Measurements from ENCODE around the gene GAL3ST2.

Gene GAL3ST2

DNA sequence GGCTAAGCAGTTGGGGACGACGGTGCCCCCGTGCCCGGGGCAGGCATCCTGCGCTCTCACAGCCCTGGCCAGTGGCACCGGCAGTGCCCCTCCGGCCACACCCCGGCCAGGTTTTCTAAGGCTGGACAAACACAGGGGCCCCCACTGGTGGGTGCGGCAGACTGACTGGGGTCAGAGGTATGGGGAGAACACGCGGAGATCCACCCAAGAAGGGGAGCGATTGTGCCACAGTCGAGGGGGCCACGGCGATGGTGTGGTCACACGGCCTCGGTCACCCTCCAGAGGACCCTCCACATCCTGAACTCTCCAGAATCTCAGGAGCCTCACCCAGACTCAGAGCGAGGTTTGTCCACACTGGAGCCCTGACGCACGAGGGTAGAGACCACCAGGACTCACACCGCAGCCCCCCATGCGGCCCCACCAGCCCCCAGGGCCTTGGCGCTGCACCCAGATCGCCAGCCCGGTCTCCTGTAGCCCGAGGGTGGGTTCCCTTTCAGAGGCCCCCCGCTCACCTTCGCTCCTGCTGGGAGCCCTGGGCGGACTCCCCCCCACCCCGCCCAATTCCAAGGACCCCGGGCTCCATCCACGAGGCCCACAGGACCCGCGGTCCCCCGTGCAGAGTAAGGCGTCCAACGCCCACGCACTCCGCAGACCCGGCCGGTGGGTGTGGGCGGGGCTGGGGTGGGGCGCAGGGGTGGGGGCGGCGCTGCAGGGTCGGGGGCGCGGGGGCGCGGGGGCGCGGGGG, 66.9 kb downstream of the GAL3ST2 start:
- Histone ChIP-seq H3K27ac (no peak overlapping the region), H3K9ac (ENCODE audit: insufficient read length) (no peak overlapping the region), H3K4me3 (no peak overlapping the region), H3K9me3 (ENCODE audit: low read depth, low read length) (no peaks in the 10 kb centered on the region), H3K36me3 (ENCODE audit: insufficient read depth, low read length) (no peaks in the 10 kb centered on the region)
- TF ChIP-seq FOXP2 (optimal IDR thresholded peaks at IDR 0.05; ENCODE audit: control extremely low read depth, extremely low read length, insufficient read depth) (no peak), EZH2 (IDR thresholded peaks at IDR 0.05) (no peak), POLR2AphosphoS5 (IDR thresholded peaks at IDR 0.05; ENCODE audit: borderline replicate concordance, low read depth, low read length) (no peak)
- DNase-seq (ENCODE audit: low read depth, low spot score) = no peak

DNA sequence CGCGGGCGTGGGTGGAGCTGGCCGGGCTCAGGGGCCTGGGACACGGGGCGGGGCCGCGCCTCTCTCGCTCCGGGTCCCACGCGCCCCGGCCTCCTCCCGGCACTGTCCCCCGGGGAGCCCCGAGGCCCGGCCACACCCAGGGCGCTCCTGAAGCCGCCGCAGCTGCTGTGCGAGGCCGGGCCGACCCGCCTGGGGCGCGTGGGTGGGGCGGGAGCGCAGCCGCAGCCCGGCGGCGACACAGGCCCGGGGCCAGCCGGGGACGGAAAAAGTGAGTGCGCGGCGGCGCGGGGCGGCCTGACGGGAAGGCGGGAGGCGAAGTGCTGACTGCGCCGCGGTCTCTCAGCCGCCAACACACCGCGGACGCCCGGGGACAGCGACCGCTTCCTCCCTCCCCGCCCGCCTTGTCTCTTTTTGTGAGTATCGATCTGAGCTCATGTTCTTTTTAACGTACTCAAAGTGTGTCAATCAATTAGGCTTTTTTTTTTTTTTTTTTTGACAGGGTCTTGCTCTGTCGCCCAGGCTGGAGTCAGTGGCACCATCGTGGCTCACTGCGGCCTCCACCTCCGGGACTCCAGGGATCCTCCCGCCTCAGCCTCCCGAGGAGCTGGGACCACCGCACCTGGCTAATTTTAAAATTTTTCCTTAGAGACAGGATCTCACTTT, 67.6 kb downstream of the GAL3ST2 start:
- no peak overlapping the region for H3K27ac ChIP-seq

DNA sequence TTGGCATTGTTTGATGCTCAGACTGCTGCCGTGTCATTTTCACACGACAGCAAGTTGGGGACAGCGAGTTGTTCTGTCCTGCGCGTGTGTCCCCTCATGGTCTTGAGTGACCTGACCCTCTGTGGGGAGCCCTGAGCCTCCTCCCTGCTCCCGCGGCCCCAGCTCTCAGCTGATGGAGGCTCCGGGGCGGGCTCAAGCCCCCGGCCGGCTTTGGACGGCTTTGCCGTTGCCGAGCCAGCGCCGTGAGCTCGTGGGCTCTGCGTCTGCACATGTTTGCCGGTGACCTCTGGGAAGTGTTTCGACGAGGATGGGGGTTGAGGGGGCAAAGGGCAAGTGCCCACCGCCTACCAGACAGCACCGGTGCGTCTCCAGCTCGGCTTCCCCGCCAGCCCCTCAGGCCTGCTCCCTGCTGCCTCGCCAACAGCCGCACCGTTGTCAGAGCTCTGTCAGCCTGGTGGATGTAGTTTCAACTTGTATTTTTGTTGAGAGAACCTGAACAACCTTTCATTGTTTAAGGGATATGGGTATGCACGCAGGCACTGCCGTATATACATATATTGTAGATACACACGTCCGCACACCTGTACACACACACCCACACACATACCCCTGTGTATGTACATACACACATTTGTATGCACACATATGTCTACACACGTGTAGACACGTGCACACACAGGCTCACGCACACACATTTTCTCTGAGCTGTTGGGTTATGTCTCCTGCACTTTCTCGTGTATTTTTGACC, 68.4 kb downstream of the GAL3ST2 start:
- H3K9ac ChIP-seq (ENCODE audit: insufficient read length) = no peak overlapping the region

More for the DNA sequence above, 67.6 kb downstream of the GAL3ST2 start:
- TF ChIP-seq POLR2AphosphoS5 (IDR thresholded peaks at IDR 0.05; ENCODE audit: borderline replicate concordance, low read depth, low read length) (no peak), FOXP2 (optimal IDR thresholded peaks at IDR 0.05; ENCODE audit: control extremely low read depth, extremely low read length, insufficient read depth) (no peak), EZH2 (IDR thresholded peaks at IDR 0.05) (no peak)
- DNase-seq (ENCODE audit: low read depth, low spot score) = no peak
- Histone ChIP-seq H3K9me3 (ENCODE audit: low read depth, low read length) (no peaks in the 10 kb centered on the region), H3K4me3 (no peak overlapping the region), H3K9ac (ENCODE audit: insufficient read length) (no peak overlapping the region), H3K36me3 (ENCODE audit: insufficient read depth, low read length) (no peaks in the 10 kb centered on the region)

DNA sequence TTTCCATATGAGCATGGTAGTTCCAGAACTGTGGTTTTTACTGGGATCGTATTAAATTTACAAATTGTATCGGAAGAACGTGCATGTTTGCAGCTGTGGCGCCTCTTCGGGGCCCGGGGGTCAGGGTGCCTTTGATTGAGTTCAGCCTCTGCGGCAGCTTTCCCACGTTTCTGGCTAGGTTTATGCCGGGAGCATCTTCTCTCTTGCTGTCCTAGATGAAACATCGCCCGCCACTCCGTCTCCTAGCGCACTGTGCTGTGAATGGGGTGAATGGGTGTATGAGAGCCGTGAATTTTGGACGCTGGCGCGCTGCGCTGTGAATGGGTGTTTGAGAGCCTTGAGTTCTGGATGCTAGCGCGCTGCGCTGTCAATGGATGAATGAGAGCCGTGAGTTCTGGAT, 69.8 kb downstream of the GAL3ST2 start:
- H3K27ac ChIP-seq = no peak overlapping the region
- TF ChIP-seq EZH2 (IDR thresholded peaks at IDR 0.05) (no peak), POLR2AphosphoS5 (IDR thresholded peaks at IDR 0.05; ENCODE audit: borderline replicate concordance, low read depth, low read length) (no peak), FOXP2 (optimal IDR thresholded peaks at IDR 0.05; ENCODE audit: control extremely low read depth, extremely low read length, insufficient read depth) (no peak)
- no peak overlapping the region for H3K9ac ChIP-seq (ENCODE audit: insufficient read length)
- H3K9me3 ChIP-seq (ENCODE audit: low read depth, low read length) = no peaks in the 10 kb centered on the region
- no peaks in the 10 kb centered on the region for H3K36me3 ChIP-seq (ENCODE audit: insufficient read depth, low read length)
- no peak overlapping the region for H3K4me3 ChIP-seq
- no peak for DNase-seq (ENCODE audit: low read depth, low spot score)

More for the DNA sequence above, 68.4 kb downstream of the GAL3ST2 start:
- H3K4me3 ChIP-seq = no peak overlapping the region
- DNase-seq (ENCODE audit: low read depth, low spot score) = no peak
- H3K9me3 ChIP-seq (ENCODE audit: low read depth, low read length) = no peaks in the 10 kb centered on the region
- no peak for TF ChIP-seq POLR2AphosphoS5 (IDR thresholded peaks at IDR 0.05; ENCODE audit: borderline replicate concordance, low read depth, low read length)
- no peak for TF ChIP-seq EZH2 (IDR thresholded peaks at IDR 0.05)
- no peak overlapping the region for H3K27ac ChIP-seq
- no peaks in the 10 kb centered on the region for H3K36me3 ChIP-seq (ENCODE audit: insufficient read depth, low read length)

DNA sequence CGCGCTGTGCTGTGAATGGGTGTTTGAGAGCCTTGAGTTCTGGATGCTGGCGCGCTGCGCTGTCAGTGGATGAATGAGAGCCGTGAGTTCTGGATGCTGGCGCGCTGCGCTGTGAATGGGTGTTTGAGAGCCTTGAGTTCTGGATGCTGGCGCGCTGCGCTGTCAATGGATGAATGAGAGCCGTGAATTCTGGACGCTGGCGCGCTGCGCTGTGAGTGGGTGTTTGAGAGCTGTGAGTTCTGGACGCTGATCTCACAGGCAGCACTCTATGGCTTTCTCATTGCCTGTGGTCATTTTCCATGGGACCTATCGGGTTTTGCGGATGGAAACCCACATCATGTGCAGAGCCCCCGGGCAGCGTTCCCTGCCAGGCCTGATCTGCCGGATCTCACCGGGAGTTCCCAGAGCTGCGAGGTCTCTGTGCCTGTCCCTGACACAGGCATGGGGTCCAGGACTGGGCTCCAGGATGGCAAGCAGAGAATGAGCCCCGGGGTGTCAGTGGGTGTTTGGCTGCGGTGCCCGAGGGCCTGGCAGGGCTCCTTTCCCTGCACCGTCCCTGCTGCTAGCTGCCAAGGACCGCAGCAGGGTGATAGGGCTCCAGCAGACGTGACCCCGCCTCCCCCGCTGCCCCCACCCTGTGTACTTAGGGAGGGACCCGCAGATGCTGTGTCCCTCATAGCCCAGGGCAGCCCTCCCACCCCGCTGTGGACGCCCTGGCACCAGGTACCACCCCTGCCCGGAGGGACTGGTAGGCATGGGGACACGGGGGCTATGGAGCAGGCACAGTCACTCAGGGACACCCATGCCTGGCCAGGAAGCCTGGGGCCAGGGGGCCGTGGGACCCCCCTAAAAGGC, 72.4 kb downstream of the GAL3ST2 start:
- Histone ChIP-seq H3K27ac (no peak overlapping the region), H3K9me3 (ENCODE audit: low read depth, low read length) (no peaks in the 10 kb centered on the region), H3K4me3 (no peak overlapping the region), H3K9ac (ENCODE audit: insufficient read length) (no peak overlapping the region), H3K36me3 (ENCODE audit: insufficient read depth, low read length) (no peaks in the 10 kb centered on the region)
- TF ChIP-seq FOXP2 (optimal IDR thresholded peaks at IDR 0.05; ENCODE audit: control extremely low read depth, extremely low read length, insufficient read depth) (no peak), EZH2 (IDR thresholded peaks at IDR 0.05) (no peak), POLR2AphosphoS5 (IDR thresholded peaks at IDR 0.05; ENCODE audit: borderline replicate concordance, low read depth, low read length) (no peak)
- DNase-seq (ENCODE audit: low read depth, low spot score) = no peak

DNA sequence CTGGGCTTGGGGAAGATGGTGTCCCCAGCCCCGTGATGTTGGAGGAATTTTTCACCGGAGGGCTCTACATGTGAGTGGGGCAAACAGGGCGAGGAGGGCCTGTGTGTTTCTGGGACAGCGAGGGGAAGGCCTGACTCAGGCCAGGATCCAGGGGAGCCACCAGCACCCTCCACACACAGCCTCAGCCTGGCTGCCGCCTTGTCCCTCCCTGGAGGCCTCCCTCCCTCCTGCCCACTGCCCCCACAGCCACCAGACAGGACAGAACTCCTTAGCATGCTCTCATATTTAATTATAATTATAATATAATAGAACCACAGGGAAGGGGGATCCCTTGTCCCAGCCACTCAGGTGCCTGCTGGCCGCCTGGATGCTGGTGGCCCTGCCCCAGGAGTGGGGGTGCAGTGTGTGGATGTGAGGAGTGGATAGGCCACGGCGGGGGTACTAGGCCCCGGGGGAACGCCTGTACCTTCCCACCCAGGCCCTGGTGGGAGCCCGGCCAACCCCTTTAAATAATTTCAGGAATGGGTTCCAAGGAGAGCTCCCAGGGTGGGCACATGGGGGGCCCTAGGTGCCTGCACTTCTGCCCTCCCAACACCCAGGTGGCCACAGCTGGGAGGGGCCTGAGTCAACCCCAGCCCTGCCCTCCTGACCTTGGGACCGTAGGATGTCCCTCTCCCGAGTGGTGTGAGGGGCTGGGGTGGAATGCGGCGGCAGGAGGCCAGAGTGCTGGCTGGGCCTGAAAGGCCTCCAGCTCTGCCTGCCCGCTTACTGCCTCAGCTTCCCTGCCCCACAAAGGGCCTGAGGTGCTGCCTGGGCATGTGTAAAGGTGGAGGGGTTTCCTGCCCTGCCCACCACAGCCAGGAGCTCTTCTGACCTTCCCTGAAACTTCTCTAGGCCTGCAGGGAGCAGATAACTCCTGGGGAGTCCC, 73.3 kb downstream of the GAL3ST2 start:
- no peak overlapping the region for H3K9ac ChIP-seq (ENCODE audit: insufficient read length)
- no peak for TF ChIP-seq FOXP2 (optimal IDR thresholded peaks at IDR 0.05; ENCODE audit: control extremely low read depth, extremely low read length, insufficient read depth)
- TF ChIP-seq EZH2 (IDR thresholded peaks at IDR 0.05) = no peak
- TF ChIP-seq POLR2AphosphoS5 (IDR thresholded peaks at IDR 0.05; ENCODE audit: borderline replicate concordance, low read depth, low read length) = no peak
- no peak overlapping the region for H3K27ac ChIP-seq
- no peaks in the 10 kb centered on the region for H3K36me3 ChIP-seq (ENCODE audit: insufficient read depth, low read length)
- no peak overlapping the region for H3K4me3 ChIP-seq
- H3K9me3 ChIP-seq (ENCODE audit: low read depth, low read length) = no peaks in the 10 kb centered on the region
- no peak for DNase-seq (ENCODE audit: low read depth, low spot score)

Measured in SK-N-MC (cell line).